Non-pigmented ciliary epithelial cell (primary cell): ENCODE data around the gene OVCH1.
"Not testable (repeated sequence)": the region's sequence is repeated elsewhere in the genome, so short reads cannot be mapped to it uniquely, and the experiment has no call there.

Experiments
- DNase-seq: peaks from one replicate; pipeline ENCODE4 v3.0.0-alpha.2; 2010; ENCODE audit warnings: low read depth

Gene OVCH1

DNA sequence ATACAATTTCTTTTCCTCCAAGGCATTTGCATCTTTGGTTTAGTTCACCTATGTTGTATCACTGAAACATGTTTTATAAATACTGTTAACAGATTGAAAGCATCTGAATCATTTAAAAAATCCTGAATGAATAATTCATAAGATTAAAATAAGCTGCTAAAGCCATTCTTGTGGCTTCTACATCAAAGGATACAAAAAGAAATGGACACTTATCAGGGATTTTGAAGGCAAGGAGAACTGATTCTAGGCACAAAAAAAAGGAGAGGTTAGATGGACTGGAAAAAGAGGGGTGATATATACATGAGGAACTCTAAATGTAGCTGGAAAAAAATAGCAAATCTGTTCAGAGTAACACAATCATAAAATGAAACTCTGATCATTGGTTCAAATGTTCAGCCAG lies 5.8 kb upstream of the OVCH1 start:
- DNase-seq = no peak

DNA sequence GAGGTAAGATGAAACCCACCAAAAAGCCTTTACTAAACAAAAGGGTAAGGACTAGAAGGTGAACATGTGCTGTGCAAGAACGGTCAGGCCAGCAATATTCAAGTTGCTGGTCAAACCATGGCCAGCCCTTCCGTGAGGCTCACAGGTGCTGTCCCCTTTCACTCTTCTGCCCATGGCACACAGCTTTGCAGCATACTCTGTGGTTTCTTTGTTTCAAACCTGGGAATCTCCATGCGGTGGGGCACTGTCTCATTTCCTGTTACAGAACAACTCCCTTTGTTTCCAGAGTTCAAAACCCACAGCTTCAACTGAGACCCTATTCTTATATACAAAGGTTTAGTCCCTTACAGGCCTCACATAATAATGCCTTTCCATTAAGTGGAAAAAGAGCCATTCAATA lies 1.7 kb upstream of the OVCH1 start:
- no peak for DNase-seq

DNA sequence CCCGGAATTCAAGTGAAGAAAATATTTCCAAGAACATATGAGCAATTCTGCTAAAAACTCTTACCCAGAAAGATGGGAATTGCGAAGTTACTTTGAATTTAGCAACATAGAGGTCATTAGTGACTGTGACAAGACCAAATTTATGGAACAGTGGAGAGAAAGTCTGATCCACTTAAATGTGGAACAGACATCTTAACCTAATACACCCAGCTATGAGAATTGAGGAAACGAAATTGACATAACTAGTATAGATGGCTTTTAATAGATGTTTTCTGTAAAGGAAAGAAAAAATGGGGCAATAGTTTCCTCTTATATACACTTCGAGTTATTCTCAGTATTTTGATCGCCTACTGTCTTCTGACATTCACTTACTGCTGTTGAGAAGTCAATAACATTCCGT lies 4.6 kb downstream of the OVCH1 start:
- DNase-seq = no peak

DNA sequence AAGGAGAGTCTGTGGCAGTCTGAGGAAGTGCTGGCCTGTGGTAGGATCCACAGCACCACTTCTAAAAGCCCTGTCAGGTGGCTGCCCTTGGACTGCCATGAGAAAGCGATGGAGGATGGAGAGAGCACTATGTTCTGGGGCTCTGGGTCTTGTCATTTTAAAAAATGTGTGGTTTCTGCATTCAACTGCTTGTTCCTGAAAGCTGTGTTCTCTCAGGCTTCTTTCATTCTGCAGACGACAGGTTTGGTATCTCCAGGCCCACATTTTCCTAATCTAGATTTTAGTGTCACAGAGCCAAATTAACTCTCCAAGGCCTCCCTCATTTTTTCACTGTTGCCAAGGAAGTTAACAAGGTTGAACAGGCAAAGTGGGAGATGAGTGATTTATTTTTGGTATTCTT lies 10.5 kb downstream of the OVCH1 start:
- DNase-seq = no peak

DNA sequence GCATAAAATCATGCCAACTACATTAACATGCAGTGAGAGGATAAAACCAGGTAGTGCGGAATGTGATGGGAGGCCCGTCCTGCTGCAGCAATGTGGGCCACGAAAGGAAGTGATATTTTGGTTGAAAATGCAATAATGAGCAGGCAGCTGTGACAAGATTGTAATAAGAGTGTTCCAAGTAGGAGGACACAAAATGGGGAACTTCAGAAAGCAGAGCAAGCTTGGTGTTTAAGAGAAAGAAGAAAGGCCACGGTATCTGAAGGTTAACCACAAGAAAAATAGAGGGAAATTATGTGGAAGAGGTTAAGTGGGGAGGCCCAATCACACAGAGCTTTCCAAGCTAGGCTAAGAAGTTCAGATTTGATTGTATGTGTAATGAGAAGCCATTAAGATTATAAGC lies 34.3 kb downstream of the OVCH1 start:
- DNase-seq = no peak

DNA sequence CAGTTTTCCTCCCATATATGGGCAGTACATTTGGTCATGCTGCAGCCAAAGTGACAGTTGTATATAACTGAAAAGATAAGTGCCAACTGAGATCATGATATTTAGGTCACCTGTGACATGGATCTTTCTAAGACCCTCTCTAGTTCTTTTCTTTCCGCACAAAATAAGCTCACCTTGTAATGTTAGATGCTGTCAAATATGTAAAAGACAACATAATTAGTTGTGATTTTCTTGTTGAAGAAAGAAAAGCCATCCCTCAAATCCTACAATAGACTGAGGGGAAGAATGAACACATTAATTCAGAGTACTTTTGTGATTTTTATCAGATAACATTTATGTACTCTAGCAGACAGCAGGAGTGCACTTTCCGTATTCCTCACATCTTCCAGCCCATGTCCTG lies 37.4 kb downstream of the OVCH1 start:
- DNase-seq = no peak

DNA sequence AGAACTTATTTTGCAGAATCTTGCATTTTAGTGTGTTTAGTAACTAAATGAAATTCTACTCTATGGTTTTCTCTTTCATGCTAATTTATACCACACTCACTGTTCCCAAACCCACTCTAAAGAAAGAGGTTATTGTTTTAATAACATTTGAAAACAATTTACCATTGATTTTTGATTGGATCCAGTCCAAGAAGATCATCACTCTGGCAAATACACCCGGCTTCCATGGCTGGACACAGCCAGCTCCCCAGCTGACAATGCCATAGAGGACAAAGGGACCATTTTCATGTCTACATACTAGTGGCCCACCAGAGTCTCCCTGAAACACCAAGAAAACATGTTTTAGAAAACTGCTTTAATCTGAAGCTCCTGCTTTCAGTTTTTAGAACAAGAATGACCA lies 42.4 kb downstream of the OVCH1 start:
- no peak for DNase-seq

DNA sequence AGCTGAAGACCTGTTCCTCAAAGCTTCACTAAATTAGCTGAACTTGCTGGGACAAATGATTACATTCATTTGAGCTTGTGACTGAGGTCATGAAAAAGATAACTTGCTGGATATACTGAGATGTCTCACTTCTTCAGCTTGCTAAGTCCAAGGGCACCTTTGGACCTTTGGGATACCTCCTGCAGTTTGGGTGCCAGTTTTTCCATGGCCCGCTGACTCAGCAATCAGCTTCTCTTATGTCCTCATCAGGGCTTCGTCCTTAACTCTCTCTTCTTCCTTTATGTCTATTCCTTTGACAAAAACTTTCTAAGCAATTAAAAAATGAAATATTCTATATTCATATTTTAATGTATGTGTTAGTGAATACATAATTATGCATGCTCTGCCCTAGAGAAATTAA lies 45.6 kb downstream of the OVCH1 start:
- DNase-seq = no peak

DNA sequence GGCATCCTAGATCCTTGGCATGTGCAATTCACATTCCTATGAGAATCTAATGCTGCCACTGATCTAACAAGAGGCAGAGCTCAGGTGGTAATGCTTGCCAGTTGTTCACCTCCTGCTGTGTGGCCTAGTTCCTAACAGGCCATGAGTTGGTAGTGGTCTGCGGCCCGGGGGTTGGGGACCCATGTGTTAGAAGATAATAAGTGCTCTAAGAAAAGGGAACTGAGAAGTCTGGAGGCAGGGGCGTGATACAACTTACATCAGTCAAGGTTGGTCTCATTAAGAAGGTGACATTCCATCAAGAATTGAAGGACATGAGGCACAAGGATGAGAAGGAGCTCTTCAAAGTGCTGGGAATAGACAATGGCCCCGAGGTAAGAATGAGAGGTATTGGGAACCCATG lies 49.3 kb downstream of the OVCH1 start:
- DNase-seq = no peak

DNA sequence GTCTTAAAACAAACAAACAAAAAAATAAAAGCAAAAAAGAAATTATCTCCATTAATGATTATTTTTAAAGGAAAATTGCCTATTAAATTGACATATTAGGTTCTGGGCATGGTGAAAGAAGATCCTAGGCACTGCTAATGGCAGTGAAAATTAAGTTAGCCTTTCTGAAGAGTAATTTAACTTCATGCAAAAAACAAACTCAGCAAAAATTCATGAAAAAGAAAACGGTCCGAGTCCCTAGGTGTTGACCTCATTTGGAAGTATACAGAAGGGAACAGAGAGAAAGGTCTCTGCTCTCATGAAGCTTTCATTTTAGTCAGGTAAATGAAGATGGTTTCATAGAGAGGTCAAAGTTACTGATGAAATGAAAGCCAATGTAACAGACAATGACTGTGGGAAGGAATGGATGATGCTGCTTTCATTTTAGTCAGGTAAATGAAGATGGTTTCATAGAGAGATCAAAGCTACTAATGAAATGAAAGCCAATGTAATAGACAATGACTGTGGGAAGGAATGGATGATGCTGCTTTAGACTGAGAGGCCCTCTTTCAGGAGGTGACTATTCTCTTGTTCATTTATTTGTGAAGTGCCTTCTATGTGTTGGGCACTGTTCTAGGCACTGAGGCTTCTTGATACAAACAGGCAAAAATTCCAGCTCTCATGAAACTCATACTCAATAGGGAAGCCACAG lies 50.1 kb downstream of the OVCH1 start:
- DNase-seq = no peak

DNA sequence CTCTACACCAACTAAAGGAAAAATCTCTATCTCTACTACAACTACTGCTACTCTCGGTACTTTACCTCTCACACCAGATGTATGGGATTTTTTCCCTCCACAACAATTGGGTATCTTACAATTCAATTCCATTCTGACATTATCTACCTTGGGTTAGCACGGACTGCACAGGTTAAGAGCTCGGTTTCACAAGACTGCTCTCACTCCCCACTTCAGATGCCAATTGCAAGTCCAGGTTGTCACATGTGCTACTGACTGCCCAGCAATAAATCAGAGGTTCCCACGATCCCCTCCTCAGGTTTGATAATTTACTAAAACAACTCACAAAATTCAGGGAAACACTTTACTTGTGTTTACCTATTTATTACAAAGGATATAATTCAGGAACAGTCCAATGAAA lies 58.0 kb downstream of the OVCH1 start:
- DNase-seq = no peak

DNA sequence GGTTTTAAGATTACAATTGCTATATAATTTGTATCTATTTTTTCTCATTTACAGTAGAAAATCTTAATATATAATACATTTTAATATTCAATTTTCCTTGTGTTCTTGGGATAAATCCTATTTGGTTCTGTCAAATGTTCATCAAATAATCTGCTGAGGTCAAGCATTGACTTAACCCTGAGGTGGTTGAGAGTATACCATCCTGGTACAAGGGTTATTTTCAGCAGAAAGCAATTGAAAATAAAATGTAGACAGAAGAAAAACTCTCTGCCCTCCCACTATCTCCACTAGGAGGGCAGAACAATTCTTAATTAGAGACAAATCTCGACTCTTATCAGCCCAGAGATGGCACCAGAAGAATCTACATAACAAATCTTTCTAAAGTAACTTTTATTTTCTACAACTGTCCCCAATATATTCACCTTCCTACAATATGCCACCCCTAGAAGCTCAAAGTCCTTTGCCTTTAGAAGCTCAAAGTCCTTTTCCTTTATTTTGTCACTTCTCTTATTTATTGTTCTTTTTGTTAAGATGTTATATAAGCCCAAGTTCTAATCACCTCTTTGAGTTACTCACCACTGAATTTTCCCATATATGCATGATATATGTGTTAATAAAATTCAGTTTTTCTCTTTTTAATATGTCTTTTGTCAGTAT lies 58.6 kb downstream of the OVCH1 start:
- DNase-seq = no peak

DNA sequence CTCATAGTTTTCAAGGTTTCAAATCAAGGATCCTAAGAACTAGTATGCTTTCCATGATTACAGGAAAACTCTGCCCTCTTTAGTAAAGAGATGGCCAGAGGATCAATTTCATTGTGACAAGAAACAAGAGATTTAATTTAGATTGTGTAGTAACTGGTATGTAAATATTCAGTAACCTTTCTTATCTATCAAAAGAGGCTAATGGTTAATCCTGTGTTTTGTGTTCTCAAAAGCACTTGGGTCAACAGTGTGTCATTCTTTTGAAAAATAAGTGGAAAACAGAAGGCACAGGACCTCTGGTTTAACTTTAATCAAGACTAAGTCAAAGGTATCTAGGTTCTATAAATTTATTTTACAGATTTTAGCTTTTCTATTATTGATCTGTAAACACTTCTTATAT lies 59.9 kb downstream of the OVCH1 start:
- DNase-seq = no peak

DNA sequence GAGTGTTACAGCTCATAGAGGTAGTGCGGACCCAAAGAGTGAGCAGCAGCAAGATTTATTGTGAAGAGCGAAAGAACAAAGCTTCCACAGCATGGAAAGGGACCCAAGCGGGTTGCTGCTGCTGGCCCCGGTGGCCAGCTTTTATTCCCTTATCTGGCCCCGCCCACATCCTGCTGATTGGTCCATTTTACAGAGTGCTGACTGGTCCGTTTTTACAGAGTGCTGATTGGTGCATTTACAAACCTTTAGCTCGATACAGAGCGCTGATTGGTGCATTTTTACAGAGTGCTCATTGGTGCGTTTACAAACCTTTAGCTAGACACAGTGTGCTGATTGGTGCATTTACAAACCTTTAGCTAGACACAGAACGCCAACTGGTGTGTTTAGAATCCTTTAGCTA lies 60.7 kb downstream of the OVCH1 start:
- not testable (repeated sequence) for DNase-seq

DNA sequence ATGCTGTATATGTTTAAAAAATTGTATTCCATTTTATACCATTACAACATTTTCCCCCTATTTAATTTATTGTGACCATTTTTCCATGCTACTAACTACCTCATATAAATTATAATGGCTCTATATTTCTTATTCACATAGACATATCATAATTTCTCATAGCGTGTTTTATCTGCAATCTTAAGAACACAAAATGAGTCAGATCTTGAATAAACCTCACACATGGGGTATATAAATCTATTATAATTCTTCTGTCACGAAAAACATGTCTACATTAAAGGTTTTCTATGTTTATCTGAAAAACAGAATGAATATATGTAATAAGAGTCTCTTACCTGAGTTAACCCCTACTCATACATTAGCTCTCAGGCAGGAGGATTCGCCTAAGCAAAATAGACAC lies 66.0 kb downstream of the OVCH1 start:
- no peak for DNase-seq

DNA sequence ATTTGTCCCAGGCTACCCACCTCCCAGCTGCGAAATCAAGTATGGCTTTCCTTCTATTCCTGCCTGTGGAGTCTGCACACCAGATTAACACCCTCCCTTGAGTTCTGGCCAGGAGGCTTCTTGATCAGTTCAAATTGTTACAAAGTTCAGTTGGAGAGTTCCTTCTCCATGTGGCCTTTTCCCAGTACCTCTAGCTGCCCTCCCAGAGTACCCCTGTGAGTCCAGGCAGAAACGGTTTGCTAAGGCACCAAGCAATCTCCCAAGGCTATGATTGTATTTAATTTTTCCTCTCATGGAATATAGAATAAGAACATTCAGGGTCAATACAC lies 66.8 kb downstream of the OVCH1 start:
- no peak for DNase-seq

DNA sequence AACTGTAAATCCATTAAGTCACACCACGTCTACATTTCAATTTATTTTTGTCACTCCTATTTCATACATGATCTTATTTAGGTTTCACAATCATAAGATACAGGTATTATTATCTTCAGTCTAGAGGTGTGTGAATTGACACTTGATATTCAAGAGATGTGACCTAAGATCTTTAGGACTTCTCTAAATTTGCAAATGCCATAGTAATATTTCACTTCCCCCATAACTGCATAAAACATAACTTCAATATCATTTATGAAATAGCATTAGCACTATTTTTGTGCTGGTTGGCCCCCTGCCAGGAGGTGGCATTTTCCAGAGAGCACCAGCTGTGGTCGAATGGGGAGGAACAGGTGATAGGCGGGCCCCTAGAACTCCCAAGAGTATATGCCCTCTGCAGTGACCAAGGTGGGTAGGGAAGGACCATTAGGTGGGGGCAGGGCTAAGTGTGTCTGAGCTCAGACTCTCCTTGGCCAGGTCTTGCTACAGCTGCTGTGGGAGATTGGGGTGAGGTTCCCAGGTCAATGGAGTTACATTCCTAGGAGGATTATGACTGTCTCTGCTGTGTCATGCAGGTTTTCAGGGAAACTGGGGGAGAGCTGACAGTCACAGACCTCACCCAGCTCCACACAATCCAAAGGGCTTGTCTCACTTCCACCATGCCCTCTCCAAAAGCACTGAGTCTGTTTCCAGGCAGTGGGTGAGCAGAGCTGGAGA lies 67.3 kb downstream of the OVCH1 start:
- DNase-seq = no peak

DNA sequence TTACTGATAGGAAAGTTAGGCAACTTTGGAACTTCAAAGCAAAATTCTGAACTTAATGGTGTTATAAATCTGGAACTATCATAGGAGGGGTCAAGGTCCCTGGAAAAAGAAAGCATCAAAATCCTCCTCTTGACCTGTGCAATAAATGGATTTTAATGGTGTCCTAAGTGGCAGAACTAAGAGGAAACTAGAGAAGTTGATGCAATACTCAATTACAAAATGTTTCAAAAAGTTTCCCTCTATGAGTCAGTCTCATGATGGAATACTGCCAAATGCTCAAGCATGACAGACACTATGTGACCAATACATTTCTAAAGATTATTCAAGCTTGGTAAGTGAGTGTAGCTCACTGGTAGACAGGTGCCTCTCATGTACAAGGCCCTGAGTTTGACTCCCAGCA lies 68.9 kb downstream of the OVCH1 start:
- DNase-seq = peak; percentile 48

DNA sequence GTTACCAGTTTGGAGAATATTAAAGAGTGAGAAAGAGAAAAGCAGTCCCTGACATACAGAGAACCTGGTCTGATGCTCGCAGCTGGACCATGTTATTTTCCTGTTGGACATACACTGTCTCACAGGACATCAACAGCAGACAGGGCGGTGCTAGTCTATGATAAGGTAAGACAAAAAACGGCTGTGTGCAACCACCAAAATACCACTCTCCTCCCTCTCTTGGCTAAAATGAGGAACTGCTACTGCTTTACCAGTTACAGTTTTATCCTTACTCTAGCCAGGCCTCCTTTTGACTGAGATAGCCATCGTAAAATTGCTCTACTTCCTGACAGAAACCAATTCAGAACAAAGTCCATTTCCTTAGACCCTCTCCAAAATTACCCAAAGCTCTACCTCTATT lies 69.5 kb downstream of the OVCH1 start:
- no peak for DNase-seq

DNA sequence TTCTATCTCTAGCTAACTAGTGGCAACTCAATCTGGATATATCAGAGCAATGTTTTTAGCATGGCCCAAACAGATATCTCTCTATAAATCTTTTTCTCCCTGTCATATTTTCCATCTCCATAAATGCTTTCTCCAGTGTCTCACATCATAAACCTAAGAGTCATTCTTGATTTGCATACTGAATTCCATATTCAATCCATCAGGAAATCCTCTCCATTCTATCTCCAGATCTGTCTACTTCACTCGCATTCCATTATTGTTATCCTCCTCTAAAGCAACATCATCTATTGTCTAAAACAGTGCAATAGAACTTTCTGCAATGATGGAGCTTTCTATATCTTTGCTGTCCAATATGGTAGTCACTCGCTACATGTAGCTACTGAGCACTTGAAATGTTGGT lies 71.0 kb downstream of the OVCH1 start:
- DNase-seq = no peak

DNA sequence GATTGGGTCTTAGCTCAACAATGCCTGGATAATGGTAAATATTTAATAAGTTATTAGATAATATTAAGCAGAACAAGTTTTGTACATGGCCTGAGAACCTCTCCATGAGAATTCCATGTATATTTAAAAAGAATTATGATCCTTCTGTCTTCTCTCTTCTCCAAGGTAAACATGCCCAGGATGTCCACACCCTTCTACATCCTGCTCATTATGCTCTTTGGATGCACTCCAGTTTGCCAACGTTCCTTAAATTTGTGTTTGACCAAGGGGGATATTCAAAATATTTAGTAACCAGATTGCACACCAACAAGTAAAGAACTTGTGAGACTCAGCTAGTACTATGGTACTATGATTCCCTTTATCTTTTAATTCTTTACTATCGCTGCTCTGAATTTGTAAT lies 71.8 kb downstream of the OVCH1 start:
- DNase-seq = no peak

DNA sequence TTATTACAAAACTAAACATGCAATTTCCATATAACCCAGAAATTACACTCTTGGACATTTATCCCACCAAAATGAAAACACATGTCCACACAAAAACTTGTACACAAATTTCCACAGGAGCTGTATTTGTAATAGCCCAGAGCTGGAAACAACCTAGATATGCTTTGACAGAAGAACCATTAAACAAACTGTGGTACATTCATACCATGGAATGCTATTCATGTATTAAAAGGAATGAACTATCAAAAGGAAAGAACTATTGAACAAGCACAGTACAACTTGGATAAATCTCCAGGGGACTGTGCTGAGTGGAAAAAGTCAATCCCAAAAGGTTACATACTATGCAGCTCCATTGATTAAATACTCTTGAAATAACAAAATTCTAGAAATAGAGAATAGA lies 80.7 kb downstream of the OVCH1 start:
- no peak for DNase-seq

DNA sequence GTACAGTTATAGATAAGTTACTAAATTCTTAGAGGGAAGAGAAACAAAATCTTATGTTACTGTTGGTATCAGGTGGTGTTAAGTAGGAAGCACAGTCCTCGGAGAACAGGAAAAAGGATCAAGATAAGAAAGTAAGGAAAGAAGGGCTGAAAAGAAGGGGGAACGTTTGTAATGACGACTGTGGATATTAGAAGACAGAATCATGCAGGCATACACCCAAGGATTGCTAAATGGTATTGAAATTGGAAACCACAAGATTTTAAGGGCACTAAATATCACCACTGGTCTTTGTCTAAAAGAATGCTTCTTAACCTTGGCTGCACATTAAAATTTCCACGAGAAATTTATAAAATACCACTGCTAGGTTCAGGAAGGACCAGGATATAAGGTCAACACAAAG lies 82.4 kb downstream of the OVCH1 start:
- DNase-seq = no peak

DNA sequence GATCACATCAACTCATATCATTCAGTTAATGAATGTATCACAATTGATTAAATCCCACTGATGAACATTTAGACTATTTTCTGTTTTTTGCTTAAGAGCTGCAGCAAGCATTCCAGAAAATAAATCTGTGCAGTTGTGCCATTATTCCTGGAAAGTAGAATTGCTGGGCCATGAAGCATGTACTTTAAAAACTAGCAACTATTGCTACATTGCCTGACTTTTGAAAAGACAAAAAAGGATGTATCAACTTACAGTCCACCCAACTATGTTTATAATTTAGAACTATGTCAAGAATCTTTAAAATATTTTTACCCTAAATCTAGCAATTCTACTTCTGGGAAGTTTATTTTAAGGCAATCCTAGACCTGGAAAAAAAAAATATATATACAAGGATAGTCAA lies 83.1 kb downstream of the OVCH1 start:
- DNase-seq = no peak
